Activated T-helper 1 cell treated with Interleukin-2 at 50 U/mL for 16 hours (primary cell): ENCODE data around the gene SPATA19.
"Not testable (repeated sequence)": the region's sequence is repeated elsewhere in the genome, so short reads cannot be mapped to it uniquely, and the experiment has no call there.

ENCODE experiments used
- DNase-seq: peaks from one replicate; pipeline ENCODE4 v3.0.0-alpha.2; 2020; ENCODE audit warnings: low read depth

SPATA19 gene, protein sequence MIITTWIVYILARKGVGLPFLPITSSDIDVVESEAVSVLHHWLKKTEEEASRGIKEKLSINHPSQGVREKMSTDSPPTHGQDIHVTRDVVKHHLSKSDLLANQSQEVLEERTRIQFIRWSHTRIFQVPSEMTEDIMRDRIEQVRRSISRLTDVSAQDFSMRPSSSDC

DNA sequence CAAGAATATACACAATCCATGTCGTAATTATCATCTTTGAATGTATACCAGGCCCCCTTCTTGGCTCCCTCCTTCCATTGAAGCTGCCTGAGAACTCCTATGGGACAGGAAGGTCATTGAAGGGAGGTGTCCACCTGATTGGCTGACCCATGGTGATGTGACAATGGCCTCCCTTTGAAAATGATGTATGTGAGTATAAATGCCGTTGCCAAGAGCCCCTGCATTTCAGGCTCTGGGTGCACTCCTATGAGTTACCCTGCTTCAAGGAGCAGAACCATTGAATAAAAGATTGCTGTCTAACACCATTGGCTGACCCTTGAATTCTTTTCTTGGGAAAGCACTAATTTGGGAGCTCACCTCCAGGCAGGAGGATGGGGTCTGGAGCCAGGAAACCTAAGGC lies at the start of gene SPATA19:
SPATA19 (minus strand) TSS at position 101 of the 400 bp plus-strand sequence; CDS start at position 34, 67 bp downstream.
- no peak for DNase-seq

DNA sequence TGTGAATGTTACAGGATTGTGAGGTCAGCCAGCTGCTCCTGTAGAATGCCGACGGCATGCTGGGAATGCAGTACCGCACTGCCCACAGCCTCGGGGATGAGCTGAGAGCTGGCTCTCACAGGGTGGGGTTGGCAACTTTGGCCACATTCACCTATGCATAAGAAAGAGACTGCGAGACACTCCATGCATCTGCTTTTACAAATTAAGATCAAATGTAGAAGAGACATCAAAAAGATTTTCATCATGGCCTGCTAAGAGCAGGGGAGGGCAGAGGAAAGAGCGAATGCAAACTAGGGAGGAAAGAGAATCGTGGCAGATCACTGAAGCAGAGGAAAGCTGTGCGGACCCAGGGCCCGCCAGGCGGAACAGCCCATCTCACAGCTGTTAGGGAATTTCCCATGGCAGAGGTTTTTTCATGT lies 49.8 kb upstream of the SPATA19 start:
- no peak for DNase-seq

DNA sequence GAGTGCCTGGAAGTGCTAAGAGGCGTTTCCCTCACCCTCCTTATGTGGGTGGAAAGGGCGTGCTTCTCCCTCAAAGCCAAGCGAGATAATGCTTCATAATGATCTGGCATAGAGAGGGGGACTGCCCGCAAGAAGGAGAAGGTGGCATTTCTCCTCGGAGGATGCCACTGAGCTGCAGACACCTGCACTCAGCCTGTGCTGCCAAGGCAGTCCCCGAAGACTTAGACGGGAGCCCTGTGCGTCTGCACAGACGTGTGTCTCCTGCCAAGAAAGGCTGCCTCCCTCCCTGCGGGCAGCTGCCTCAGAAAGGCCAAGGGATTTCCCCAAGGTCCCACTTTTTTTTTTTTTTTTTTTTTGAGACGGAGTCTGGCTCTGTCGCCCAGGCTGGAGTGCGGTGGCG lies 48.1 kb upstream of the SPATA19 start:
- no peak for DNase-seq

DNA sequence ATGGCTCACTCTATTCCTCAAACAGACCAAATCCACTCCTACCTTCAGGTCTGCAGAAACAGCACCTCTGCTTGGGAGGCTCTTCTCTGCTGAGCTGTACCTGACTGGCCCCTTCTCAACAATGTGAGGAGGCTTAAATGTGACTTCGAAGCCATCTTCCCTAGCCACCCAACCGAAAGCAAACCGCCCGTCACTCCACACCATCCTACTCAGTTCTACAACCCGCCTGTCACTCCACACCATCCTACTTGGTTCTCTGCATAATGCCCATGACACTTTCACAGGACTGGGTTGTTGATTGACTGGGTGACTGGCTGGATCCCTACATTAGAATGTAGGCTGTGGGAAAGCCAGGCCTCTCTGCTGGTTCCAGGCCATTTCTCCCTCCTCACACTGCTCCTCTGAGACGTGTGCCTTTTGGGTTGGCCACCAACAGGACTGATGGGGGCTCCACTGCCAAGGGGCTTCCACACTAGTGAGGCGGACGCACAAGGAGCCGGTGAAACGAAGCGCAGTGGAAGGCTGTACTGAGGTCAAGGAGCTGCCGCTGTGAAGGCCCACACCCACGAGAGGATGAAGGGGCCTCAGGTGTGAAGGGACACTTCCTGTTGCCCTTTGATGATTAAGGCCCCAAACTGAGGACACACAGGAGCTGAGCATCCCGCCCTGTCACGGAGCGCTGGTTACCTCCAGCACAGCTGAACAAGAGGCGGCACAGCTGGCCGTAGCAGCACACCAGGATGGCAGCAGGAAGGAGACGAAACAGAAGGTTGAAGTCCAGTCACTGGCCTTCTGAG lies 47.5 kb upstream of the SPATA19 start:
- no peak for DNase-seq

DNA sequence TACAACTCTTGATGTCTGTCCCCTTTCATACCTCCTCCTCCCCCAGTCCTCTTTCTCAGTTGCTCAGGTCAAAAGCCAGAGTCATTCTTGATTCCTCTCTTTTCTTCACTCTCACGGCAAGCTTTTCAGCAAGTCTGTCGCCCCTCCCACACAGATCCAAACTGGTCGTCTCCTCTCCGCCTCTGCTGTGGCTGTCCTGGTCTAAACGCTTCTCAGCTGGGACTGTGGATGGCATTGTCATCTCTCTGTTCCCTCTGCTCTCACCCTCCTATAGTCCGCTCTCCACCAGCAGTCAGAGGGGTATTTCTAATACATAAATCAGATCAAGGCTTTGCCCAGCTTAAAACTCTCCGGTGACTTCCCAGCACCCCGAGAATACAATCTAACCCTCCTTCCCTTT lies 46.8 kb upstream of the SPATA19 start:
- no peak for DNase-seq

DNA sequence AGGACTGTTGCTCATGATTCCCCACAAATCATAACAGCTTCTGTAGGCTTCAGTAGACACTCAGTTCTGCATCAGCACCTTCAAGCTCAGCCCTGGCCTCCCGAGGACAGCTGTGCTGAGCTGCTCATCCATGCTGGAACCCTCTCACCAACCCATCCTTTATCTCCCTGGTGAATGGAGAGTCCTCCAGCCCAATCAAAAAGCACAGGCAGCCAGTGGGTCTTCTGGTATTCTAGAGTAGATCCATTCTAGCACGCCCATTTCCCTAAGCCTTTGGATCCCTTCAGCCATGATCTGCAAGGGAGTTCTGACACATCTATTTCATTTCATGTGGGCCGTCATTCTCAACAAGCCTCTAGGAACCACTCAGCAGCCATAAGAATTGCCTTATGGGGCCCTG lies 44.6 kb upstream of the SPATA19 start:
- no peak for DNase-seq

DNA sequence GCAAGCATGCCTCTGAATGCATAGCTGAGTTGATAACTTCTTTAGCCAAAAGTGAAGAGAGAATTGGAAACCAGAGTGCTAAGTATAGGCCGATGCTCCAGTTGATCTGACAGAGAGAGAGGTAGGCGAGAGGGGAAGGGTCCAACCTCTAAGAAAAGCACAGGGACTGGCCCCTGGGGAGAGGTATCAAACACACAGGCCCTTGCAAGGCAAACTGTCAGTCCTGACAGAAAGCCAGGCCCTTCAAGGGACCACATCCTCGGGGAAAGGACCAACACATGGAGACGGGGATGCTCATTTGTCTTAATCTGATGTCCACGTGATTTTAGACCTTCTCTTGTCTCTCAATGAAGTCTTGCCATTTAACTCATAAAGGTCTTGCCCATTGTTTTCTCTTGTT lies 43.9 kb upstream of the SPATA19 start:
- no peak for DNase-seq

DNA sequence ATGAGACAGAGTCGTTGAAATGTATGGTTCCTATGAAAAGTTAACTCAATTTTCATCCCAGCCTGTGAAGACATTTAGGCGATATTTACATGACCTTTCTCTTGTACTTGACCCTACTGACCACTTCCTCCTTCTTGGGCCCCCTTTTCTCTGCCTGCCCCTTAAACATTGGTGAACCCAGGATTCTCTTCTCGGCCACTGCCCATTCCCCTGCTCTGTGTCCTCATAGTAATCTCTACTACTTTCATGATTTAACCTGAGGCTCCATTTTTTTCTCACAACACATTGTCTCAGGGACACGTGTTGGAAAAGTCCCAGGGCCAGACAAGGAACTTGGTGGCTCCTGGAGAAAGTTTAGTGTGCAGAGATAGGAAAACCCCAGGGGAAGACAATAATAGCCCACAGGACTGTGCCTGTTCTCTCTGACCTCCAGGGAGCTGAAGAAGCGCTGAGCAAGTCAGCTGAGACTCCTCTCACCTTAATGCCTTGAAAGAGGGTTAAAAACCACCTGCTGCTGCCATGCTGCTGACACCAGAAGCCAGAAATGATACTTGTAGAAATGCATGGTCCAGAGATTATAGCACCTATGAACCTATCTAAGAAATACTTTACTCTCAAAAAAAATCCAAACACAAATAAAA lies 42.5 kb upstream of the SPATA19 start:
- no peak for DNase-seq

DNA sequence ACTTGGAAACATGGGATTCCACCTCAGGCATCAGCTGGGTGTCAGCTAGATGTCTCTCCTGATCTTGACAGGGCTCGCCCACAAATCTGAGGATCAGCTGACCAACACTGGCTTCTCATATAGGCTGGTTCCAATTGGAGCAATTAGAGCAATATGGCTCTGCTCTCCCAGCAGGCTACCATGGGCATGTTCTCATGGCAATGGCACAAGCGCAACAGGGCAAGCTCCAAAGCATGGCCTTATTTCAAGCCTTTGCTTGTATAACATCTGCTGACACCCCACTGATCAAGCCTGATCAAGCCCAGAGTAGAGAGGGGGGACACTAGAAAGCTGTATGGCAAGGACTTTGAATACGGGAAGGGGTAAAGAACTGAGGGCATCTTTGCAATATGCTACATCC lies 40.7 kb upstream of the SPATA19 start:
- no peak for DNase-seq

DNA sequence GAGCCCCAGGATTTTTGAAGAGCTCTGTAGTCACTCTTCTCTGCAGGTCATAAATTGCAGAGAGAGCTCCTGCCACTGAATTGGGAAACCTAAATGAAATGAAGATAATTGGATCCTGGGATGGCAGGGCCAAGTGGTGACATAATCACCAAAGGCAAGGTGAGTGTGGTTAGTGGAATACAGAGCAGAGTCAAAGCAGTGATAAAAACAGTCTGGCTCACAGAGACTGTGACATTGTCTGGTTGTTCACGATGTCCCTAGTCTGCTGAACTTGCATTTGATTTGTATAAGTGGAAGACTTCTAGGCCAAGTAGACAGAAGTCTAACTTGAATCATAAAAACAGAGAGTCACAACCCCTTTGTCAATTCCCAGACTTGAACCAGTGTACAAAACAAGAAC lies 26.8 kb upstream of the SPATA19 start:
- DNase-seq = no peak

DNA sequence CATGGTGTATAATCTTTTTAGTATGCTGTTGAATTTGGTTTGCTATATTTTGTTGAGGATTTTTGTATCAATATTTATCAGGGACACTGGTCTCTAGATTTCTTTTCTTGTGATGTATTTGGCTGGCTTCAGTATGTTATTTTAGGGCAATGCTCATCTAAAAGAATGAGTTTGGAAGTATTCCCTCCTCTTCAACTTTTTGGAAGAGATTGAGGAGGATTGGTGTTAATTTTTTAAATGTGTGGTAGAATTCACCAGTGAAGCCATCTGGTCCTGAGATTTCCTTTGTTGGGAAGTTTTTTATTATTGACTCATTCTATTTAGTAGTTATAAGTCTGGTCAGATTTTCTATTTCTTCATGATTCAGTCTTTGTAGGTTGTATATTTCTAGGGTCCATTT lies 22.1 kb upstream of the SPATA19 start:
- DNase-seq = no peak

DNA sequence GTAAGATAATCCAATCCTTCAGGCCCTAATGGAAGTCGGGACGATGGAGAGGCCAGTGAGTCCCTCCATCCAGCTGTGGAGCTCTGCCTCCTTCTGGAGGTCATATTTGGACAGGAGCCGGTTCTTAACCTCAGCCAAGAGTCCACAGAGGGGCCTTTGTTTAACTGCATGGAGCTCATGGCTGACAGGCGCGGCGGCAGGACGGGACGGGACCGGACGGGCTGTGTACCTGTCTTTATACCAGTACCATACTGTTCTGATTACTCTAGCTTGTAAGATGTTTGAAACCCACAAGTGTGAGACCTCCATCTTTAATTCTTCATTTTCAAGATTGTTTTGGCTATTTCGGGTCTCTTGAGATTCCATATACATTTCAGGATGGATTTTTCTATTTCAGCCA lies 20.2 kb upstream of the SPATA19 start:
- no peak for DNase-seq

DNA sequence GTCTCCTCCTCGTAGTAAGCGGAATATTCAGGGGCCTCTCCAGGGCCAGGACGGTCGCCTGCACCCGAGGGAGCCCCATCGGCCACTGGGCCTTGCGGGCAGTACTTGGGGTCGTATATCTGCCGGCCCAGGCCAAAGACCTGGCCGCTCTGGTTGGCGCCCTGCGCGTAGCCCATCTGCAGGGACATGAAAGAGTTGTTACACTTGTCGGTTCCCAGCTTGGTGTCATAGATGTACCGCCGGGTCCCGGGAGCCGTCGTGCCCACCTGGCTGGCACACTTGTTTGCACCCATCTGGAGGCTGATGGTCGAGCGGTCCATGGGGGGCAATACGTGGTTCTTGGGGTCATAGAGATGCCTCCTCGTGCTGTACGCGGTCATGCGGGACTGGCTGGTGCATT lies 19.4 kb upstream of the SPATA19 start:
- DNase-seq = no peak

DNA sequence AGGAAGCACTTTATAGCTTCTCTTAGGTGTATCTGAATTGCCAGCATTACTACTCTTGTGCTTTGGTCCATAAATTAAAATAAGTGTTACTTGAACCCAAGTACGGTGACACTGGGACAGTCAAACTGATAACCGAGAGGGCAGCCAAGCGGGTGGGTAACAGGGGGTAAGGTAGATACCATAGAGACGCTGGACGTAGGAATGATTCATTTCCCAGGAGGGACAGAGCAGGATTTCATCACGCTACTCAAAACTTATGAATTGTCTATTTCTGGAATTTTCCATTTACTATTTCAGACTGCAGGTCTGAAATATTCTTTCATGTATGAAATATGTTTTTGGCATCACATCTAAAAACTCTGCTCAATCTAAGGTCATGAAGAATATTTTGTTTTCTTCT lies 14.8 kb upstream of the SPATA19 start:
- no peak for DNase-seq

DNA sequence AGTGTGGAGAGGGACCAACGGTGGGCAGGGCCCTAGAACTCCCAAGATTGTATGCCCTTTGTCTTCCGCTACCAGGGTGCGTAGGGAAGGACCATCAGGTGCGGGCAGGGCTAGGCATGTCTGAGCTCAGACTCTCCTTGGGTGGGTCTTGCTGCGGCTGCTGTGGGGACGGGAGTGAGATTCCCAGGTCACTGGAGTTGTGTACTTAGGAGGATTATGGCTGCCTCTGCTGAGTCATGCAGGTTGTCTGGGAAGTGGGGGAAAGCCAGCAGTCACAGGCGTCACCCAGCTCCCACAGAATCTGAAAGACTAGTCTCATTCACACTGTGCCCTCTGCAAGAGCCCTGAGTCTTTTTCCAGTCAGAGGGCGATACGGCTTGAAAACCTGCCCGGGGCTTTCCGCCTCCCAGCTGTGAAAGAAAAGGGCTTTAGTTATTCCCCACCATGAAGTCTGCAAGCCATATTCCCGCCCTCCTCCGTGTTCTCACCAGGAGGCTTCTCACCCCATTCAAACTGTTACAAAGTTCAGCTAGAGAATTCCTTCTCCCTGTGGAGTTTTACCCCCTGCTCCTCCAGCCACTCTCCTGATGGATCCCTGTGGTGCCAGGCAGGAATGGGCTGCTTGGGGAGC lies 9.1 kb upstream of the SPATA19 start:
- not testable (repeated sequence) for DNase-seq

DNA sequence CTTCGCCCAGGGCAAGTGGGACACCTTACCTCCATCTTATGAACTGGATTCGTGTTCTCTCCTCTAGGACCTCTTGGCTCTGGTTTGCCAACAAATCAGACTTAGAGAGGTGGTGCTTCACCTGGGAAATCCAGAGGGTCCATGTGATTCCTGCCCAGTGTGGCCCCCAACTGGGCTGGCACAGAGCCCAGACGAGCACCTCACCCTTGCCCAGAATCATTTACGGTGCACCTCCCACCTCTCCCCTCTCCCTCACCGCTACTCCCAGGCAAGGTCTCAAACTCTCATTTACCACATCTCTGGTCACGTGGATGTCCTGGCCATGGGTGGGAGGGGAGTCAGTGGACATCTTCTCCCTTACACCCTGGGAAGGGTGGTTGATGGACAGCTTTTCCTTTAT lies 1.1 kb downstream of the SPATA19 start:
- DNase-seq = no peak

DNA sequence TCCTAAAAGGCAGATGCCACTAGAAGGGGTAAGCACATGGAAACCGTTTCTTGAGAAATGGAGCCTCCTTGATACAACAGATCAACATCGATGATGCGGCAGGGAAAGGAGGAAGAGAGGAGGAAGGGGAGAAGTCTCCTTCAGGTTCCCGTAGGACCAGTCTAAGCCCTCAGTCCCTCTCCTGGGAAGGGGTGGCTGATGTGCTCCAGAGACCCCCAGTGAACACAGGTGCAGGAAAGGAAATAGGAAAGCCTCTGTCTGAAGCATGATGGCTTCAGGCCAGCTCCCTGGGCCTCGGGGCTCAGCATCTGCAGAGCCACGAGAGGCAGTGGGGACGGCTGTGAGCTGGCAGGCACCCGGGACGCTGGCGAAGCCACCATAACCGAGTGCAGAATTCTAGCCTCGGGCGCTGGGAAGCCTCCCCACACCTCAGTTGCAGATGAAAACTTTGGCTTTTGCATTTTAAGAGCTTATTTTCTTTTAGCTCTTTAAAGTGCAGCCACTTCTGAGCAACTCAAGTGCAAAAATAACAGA lies 1.8 kb downstream of the SPATA19 start:
- DNase-seq = no peak

DNA sequence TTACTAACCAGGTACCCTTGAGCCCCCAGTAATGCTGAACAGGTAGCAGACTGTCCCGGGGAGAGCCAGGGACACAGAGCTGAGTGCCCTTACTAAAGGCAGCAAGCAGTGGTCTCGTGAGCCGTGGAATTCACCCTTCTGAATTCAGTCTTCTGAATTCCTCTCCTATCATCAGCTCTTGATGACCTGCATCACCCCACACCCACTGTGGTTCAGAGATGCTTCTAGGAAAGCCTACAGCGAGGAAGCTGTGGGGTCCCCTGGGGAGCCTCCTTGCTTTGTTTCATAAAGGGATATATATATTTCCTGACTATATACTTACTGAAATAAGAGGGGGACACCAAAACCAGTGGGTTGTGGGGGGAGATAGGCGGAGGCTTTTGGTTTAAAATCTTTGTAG lies 2.6 kb downstream of the SPATA19 start:
- DNase-seq = no peak

DNA sequence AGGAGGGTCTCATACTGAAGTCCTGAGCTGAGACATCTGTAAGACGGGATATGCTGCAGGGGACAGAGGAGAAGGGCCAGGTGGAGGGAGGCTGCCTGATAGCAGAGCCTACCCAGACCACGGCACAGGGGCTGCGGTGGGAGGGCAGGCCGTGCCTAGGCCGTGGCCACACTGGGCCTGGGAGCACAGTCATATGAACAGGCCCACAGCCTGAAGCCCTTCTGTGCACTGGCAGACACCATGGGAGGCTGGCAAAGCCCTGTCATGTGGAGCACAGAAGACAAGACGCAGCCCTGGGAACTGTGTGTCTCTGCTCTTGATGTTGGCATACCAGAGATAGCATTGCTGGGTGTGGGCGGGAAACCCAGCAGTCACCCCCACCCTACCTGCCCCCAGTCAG lies 3.3 kb downstream of the SPATA19 start:
- no peak for DNase-seq

DNA sequence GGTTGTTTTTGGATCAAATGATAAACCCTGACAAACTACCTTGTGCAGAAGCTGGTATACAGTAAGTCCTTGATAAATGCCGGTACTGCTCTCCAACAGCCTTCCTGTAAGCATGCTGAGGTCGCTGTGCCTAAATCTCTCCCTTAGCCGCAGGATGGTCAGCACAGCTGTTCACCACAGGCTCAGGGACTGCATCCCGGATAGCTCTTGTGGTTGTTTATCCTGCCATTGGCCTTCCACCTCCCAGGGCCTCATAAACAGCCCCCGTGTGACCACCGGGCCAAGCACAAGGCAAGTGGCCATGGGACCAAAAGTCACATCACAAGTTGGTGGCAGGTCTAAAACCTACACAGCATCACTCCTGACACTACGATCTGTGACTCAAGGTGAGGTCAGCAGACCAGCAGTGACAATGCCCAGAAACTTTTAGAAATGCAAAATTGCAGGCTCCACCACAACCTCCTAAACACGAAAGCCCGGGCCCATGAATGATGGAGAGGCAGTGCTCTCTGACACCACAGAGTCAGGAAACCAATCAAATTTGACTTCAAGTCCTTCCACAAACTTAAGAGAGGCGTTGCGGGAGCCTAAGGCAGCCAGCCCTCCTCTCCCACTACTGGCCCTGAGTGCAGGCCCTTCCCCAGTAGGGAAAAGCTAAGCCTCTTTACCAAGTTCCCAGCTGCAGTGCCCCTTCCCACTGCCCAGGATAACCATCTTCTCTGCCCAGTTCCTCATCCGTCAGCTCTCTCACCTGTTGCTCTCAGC lies 3.9 kb downstream of the SPATA19 start:
- no peak for DNase-seq

DNA sequence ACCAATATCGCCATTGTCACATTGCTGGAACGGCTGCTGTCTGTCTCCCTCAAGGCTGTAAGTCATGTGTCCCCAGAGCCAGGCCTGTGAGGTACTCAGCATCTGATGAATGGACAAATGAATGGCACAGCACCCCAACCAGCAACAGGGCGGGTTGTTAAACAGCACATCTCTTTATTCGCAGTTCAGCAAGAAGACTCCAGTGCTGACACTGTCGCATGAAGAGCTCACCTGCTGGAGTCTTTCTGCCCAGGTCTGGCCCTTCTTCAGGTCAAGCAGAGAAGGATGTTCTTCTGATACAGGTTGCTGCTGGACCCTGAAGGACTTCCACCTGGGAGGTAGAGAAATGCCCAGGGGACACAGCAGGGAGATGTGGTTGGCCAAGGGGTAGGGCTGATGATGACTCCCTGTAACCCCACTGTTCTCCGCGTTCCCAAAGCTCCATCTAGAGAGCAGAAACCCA lies 4.8 kb downstream of the SPATA19 start:
- no peak for DNase-seq
